ENCODE results near the gene WDR37.

- TF ChIP-seq POLR2A (IDR thresholded peaks at IDR 0.05) (no peak), CTCF (IDR thresholded peaks at IDR 0.05) (no peak)
Observed at GRCh38 chr10:1110674-1111119, 54.5 kb downstream of the WDR37 start.

Data from right lobe of liver (tissue), 4 donors.